ENCODE measurements around the gene PDSS2. TPM values are rescaled to one million over a fixed set of nuclear protein-coding genes. Genes with fewer than 3 reads are reported as not detected.
A peak's percentile ranks its signal among the peaks of the same experiment; 100 is the strongest.

PDSS2 gene
- total and polyA plus RNA-seq, 2 of the 8 experiments (the other 6 are each of a cell fraction or from before 2014, with no cell fraction given) = 10.7 to 16.1 TPM

- peak overlapping the region; percentile 45; the same call in 1 of the 2 replicates for H3K27ac ChIP-seq (ENCODE audit: low read depth, low read length)
- H3K4me1 ChIP-seq (replicated peaks in 1 of 4; ENCODE audit: control insufficient read depth in 3 of 4, insufficient read depth in 4 of 4, low read length in 3 of 4) = peaks cover 18 to 34% (median 24%) of the 10 kb centered on the region in 4 experiments
- no peak overlapping the region; the same call in 1 of the 2 replicates for H4K8ac ChIP-seq (ENCODE audit: extremely low read depth, insufficient read depth, low read length)
- DNase-seq (ENCODE audit: low read depth in 1 of 2, low spot score in 2 of 2) (no peak), FAIRE-seq (peak; percentile 7)
- H3K4ac ChIP-seq (replicated peaks; ENCODE audit: insufficient read length, low read depth, low read length) = no peak overlapping the region
- H2BK12ac ChIP-seq (ENCODE audit: low read depth, low read length) = peak overlapping the region; percentile 32; the same call in 1 of the 2 replicates
- H3K27me3 ChIP-seq (replicated peaks in 1 of 4; ENCODE audit: control insufficient read depth in 3 of 4, extremely low read depth in 1 of 4, insufficient read depth in 3 of 4, low read length in 3 of 4) = no peaks in the 10 kb centered on the region
- no peaks in the 10 kb centered on the region for H3K9me3 ChIP-seq (ENCODE audit: insufficient read depth in 2 of 2, low read depth in 1 of 2, low read length in 1 of 2)
- H3K79me2 ChIP-seq (ENCODE audit: control insufficient read depth in 1 of 2, insufficient read depth in 2 of 2, low read length in 2 of 2) = peaks cover 0 to 88% of the 10 kb centered on the region in 2 experiments; a peak in 2 of 4 replicates
- no peak overlapping the region; a peak in 1 of 7 replicates for H3K9ac ChIP-seq (replicated peaks in 1 of 4; ENCODE audit: extremely low read depth in 1 of 4, low read depth in 3 of 4, low read length in 3 of 4)
- no peak overlapping the region for H4K5ac ChIP-seq (ENCODE audit: insufficient read length, low read depth, low read length)
- CTCF ChIA-PET (ENCODE audit: partially characterized antibody) = interaction anchor here (0.6 to 1.9 kb wide), 7 partner anchors 8 to 353 kb away, joined by 3 to 9 read pairs (median 6); partner anchors contain the start of gene BEND3
- POLR2A ChIA-PET (ENCODE audit: partially characterized antibody) = interaction anchor here (0.7 to 4.8 kb wide), 5 partner anchors 8 to 269 kb away, joined by 3 to 53 read pairs (median 4); partner anchors contain the start of gene BEND3
- 75% methylated on average over 7 of the region's 7 CpGs; no CpG with 5 or more reads in 1 of the 2 experiments for WGBS, 2 experiments (ENCODE audit: extremely low coverage in 1 of 2, insufficient coverage in 1 of 2, insufficient read length in 1 of 2, insufficient replicate concordance in 2 of 2, low coverage in 1 of 2, low lambda C conversion rate in 2 of 2, missing lambda C conversion rate in 1 of 2)
- no peak overlapping the region for H2BK15ac ChIP-seq (ENCODE audit: low read length)
- no peaks in the 10 kb centered on the region for H3K36me3 ChIP-seq (ENCODE audit: control insufficient read depth in 2 of 4, insufficient read depth in 4 of 4, low read length in 3 of 4)
- peak overlapping the region; percentile 4 for H3K56ac ChIP-seq (replicated peaks; ENCODE audit: insufficient read length, low read depth, low read length)
- TF ChIP-seq ZNF274 (IDR thresholded peaks at IDR 0.05; ENCODE audit: borderline replicate concordance, extremely low read depth, low read length) (no peak), POLR2AphosphoS5 (IDR thresholded peaks at IDR 0.05; ENCODE audit: low read depth, low read length) (no peak), TEAD4 (IDR thresholded peaks at IDR 0.05; ENCODE audit: low read depth, low read length) (peak; percentile 59), CBX5 (IDR thresholded peaks at IDR 0.05; ENCODE audit: low read depth, low read length) (no peak)
- peak overlapping the region; percentile 38 for H2BK120ac ChIP-seq (replicated peaks; ENCODE audit: low read depth, low read length)
- H2AK5ac ChIP-seq (ENCODE audit: low read depth, low read length) = no peak overlapping the region
- peak overlapping the region; percentile 2 to 57; a peak in 3 of 4 replicates for H3K4me2 ChIP-seq (ENCODE audit: insufficient read depth in 1 of 2, low read depth in 2 of 2, low read length in 2 of 2)
- no peak overlapping the region for H2BK20ac ChIP-seq (ENCODE audit: low read length)
- H3K14ac ChIP-seq (ENCODE audit: insufficient read length) = no peak overlapping the region
- H2BK5ac ChIP-seq (ENCODE audit: low read depth, low read length) = peak overlapping the region; percentile 87
- H3K23me2 ChIP-seq (ENCODE audit: low read depth, low read length) = no peaks in the 10 kb centered on the region; the same call in 1 of the 2 replicates
- 0 out of 2 replicates have a peak overlapping the region, but pooled peaks have one; percentile 27 for H3K18ac ChIP-seq (ENCODE audit: extremely low read depth, low read length)
- peaks cover 8% of the 10 kb centered on the region; the same call in 1 of the 2 replicates for H3K79me1 ChIP-seq (ENCODE audit: low read depth, low read length)
- H3K23ac ChIP-seq (ENCODE audit: insufficient read length) = no peak overlapping the region
- H2AFZ ChIP-seq (ENCODE audit: low read length) = no peak overlapping the region
- no peak overlapping the region; a peak in 1 of 8 replicates for H3K4me3 ChIP-seq (ENCODE audit: extremely low read depth in 1 of 4, insufficient read depth in 2 of 4, low read depth in 3 of 4, low read length in 4 of 4)
- H4K20me1 ChIP-seq (replicated peaks in 1 of 2; ENCODE audit: control insufficient read depth in 1 of 2, insufficient read depth in 2 of 2, low read length in 2 of 2) = no peaks in the 10 kb centered on the region
- peak overlapping the region; percentile 66 for H4K91ac ChIP-seq (replicated peaks; ENCODE audit: insufficient read length, low read length)
Measured at GRCh38 chr6:107105511-107106116, 353.8 kb downstream of the PDSS2 start.
